ENCODE measurements around the gene SHISA6.

GRCh38 chr17:11430751-11431150 is 189.7 kb downstream of the SHISA6 start:
- TF ChIP-seq CTCF (IDR thresholded peaks at IDR 0.05) (no peak), POLR2AphosphoS5 (IDR thresholded peaks at IDR 0.05) (no peak), POLR2A (IDR thresholded peaks at IDR 0.05) (no peak)
